Peyer's patch (tissue), 4 donors: ENCODE results near the gene FURIN.

Experiments used
- CTCF ChIP-seq, 6 experiments: fragments of 450-650 bp in 4 of 6; fragments of 200-600 bp in 2 of 6; sonication (generic) in 1 of 6; IDR thresholded peaks; one replicate each; pipeline ENCODE4 v1.5.1; 2017 to 2019; ENCODE audit warnings: antibody characterized with exemption in 6 of 6, mild to moderate bottlenecking in 3 of 6, moderate library complexity in 1 of 6
- POLR2A ChIP-seq, 2 donors: fragments of 450-650 bp; IDR thresholded peaks; one replicate each; pipeline ENCODE4 v1.5.1; 2017; ENCODE audit warnings: antibody characterized with exemption in 2 of 2, mild to moderate bottlenecking in 2 of 2, moderate library complexity in 2 of 2

DNA sequence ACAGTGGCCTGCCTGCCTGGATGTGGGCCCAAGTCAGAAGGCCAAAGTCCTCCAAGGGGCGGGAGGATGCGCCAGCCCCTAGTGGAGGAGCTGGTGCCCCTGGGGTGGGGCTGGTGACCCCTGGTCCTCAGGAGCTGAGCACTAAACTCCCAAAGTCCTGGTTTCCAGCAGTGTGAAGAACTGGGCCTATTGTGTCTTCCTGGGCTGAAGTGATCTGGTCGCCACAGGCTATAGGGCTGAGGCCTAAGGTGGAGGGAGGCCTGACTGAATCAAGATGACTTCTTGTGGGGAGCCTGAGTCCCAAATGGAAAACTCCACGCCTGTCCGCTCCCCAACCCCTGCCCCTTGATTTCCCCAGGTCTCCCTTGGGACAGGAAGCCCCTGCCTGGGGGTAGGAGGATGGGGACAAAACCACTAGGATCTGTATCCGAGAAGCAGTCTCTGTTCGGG lies 15.2 kb downstream of the FURIN start:
- no peak for TF ChIP-seq CTCF (IDR thresholded peaks at IDR 0.05)
- TF ChIP-seq POLR2A (IDR thresholded peaks at IDR 0.05): no peak
